ENCODE results near the gene PLSCR3.

Gene PLSCR3

GRCh38 chr17:7426896-7427489 is 32.7 kb upstream of the PLSCR3 start:
- in situ Hi-C loops (cut with HindIII; ENCODE audit: low sequenced_read_pairs), result no loop called here

GRCh38 chr17:7426203-7426863 is 32.0 kb upstream of the PLSCR3 start:
- in situ Hi-C loops (cut with HindIII; ENCODE audit: low sequenced_read_pairs), result no loop called here

- in situ Hi-C loops (cut with HindIII; ENCODE audit: low sequenced_read_pairs), result no loop called here
These were observed 31.4 kb upstream of the PLSCR3 start for GRCh38 chr17:7425756-7426155.

DNA sequence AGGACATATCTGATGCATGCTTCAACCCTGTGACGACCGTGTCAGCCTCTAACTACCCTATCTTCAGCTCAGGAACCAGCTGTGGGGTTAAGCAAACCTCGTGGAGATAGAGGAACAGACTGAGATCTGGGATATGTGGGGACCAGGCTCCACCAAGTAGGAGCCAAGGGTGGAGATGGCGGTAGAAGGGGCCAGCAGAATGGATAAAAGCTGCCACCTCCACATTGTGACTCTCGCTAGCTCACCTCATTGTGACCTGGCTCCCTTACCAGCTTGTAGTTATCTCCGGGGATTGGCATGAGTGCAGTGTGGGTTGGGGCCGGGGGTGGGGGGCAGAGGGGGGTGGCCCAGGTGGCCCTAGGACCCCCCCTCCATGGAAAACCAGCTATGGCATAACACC is 31.0 kb upstream of the PLSCR3 start, which contains the start of gene SPEM2:
Gene SPEM2 (plus strand): TSS at position 301 of the 400 bp plus-strand sequence. CDS start 73 bp downstream, at position 374.
- in situ Hi-C loops (cut with HindIII; ENCODE audit: low sequenced_read_pairs), result no loop called here

DNA sequence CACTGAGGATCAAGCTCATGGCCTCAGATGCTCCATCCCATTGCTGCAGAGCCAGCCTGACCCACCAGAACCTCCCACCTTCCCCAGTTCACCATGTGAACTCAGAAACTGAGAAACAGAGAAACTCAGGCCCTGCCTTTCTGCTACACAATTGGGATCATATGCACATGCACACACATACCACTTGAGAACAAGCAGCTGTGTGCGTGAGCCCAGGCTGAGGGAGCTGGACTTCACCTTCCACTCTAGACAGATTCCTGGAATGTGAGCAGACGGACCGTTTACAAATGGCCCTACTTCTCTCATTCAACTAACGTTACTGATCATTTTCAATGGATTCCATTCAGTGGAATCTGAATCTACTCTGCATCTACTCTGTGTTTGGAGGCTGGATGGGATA is 29.4 kb upstream of the PLSCR3 start:
- in situ Hi-C loops (cut with HindIII; ENCODE audit: low sequenced_read_pairs), result no loop called here

- in situ Hi-C loops (cut with HindIII; ENCODE audit: low sequenced_read_pairs), result no loop called here
These were observed 26.9 kb upstream of the PLSCR3 start for GRCh38 chr17:7421186-7421585.

DNA sequence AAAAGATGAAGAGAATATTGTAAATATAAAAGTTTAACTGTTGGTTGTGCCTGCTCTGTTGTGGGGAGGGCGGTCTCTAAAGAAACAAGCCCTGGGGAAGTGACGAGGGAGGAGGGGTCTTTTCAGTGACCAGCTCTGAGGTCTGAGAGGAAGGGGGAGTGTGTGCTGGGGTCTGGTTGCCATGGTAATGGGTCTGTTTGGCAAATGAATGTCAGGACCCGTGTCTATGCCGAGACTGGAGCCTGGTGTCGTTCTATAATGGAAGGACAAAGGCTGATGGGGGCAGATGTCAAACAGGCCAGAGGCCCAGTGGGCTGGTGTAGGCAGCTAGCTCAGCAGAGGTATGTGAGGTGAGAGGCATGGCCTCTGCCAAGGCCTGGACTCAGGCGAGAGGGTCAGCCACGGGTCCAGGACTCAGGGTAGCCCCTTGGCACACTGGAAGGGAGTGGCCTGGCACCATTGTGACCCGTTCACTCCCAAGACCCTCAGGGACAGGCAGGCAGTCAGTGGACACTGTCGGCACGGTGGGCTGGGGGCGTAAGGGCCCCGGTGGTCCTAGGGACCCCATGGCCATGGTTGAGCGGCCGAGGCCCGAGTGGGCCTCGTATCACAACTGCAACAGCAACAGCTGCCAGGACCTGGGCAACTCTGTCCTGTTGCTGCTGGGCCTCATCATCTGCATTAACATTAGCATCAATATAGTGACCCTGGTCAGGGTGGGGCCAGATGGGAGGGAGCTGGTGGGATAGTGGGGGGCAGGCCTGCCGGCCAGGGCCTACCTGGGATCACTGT is 25.7 kb upstream of the PLSCR3 start, which contains the start of gene SPEM1:
Gene SPEM1 (plus strand): TSS at position 506 of the 792 bp plus-strand sequence. CDS start 61 bp downstream, at position 567.
- in situ Hi-C loops (cut with HindIII; ENCODE audit: low sequenced_read_pairs), result no loop called here

DNA sequence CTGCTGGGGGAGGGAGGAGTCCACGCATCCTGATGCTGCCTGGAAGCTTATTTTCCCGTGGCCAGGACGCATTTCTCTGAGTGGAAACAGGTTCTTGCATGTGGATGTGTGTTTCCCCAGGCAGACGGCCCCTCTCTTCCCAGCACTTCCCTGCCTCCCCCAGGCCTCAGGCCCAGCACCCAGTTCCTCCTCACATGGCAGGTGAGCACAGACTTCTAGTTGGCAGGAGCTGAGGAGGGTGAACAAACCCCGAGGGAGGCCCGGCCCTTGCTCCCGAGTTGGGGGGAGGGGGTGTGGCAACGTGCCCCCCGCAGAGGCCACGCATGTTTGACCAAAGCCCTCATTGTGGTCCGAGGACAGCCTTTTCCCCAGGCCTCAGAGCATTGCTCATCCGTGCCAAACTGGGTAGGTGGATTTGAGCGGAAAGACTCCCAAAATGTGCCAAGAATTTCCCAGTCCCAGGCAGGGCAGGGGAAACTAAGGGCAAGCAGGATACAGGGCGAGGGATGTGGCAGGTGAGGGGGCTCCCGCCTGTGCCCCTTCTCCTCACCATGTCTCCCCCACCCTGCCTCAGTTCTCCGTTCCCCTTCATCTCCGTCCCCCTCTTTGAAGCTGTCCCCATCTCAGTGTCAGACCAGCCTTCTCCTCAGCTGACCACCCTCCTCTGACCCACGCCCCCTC is 24.3 kb upstream of the PLSCR3 start:
- in situ Hi-C loops (cut with HindIII; ENCODE audit: low sequenced_read_pairs), result no loop called here

- in situ Hi-C loops (cut with HindIII; ENCODE audit: low sequenced_read_pairs), result no loop called here
These were observed 22.8 kb upstream of the PLSCR3 start for GRCh38 chr17:7417056-7417655.

- in situ Hi-C loops (cut with HindIII; ENCODE audit: low sequenced_read_pairs), result no loop called here
These were observed 22.0 kb upstream of the PLSCR3 start for GRCh38 chr17:7416323-7416722.

GRCh38 chr17:7415784-7416183 is 21.5 kb upstream of the PLSCR3 start:
- in situ Hi-C loops (cut with HindIII; ENCODE audit: low sequenced_read_pairs), result no loop called here

DNA sequence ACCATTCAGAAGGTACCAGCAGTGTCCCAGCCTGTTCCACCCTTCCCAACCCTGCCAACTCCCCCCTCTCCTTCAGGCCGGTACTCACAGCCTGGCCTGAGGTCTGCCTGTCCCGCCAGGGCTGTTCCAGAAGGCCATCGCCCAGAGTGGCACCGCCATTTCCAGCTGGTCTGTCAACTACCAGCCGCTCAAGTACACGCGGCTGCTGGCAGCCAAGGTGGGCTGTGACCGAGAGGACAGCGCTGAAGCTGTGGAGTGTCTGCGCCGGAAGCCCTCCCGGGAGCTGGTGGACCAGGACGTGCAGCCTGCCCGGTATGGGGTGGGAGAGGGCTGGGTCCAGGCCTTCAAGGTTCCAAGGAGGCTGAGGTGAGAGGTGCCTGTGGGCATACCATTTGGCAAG is 20.5 kb upstream of the PLSCR3 start:
- in situ Hi-C loops (cut with HindIII; ENCODE audit: low sequenced_read_pairs), result no loop called here

DNA sequence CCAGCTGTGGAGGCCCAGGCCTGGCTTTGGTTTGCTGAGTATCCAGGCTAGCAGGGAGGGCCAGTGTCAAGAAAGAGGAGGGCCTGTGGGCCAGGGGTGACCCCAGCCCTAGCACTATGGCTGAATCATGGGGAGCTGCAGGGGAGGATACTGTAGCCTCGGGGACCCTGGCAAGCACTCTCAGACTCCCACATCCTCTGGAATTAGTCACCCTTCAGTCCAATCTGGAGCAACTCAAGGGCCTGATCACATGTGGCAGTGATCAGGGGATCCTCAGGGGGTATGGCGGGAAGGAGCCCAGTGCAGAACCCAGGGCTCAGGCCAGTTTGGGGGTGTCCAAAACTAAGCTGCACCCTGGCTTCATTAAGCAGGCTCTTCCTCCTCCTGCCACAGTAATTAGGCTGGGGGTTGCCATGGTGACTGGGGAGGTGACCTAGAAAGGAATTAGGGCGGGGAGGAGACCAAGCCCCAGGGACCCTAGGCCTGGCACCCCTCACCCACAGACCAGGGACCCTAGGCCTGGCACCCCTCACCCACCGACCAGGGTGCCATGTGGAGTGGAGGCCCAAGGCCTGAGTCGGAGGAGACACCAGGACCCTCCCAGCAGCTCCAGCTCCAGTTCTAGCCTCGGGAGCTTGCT is 19.1 kb upstream of the PLSCR3 start:
- in situ Hi-C loops (cut with HindIII; ENCODE audit: low sequenced_read_pairs), result no loop called here

- in situ Hi-C loops (cut with HindIII; ENCODE audit: low sequenced_read_pairs), result no loop called here
These were observed 17.1 kb upstream of the PLSCR3 start for GRCh38 chr17:7411427-7411750.

GRCh38 chr17:7410634-7411426 is 16.5 kb upstream of the PLSCR3 start:
- in situ Hi-C loops (cut with HindIII; ENCODE audit: low sequenced_read_pairs), result no loop called here

DNA sequence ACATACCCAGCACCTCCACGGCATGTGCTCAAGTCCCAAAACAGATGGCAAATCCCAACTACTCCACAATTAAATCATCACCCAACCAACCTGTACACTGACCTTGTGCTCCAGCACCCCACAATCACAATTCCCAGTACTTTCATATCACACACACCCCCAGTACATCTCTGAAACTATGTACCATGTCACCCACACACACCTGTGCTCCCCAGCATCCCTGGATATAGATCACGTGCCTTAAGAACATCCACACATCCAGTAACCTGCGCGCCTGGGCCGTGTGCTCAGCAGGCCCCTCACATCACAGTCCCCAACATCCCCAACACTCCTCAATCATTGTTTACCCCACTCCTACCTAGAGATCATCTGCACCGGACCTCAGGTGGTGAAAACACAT is 15.4 kb upstream of the PLSCR3 start:
- in situ Hi-C loops (cut with HindIII; ENCODE audit: low sequenced_read_pairs), result no loop called here

- in situ Hi-C loops (cut with HindIII; ENCODE audit: low sequenced_read_pairs), result no loop called here
These were observed 14.5 kb upstream of the PLSCR3 start for GRCh38 chr17:7408863-7409262.

- in situ Hi-C loops (cut with HindIII; ENCODE audit: low sequenced_read_pairs), result no loop called here
These were observed 14.0 kb upstream of the PLSCR3 start for GRCh38 chr17:7408252-7408727.

GRCh38 chr17:7407485-7408251 is 13.3 kb upstream of the PLSCR3 start, which contains the start of gene NLGN2:
Gene NLGN2 (plus strand): TSS chr17:7407845. CDS start chr17:7408256, 411 bp downstream.
- in situ Hi-C loops (cut with HindIII; ENCODE audit: low sequenced_read_pairs), result no loop called here

All from endothelial cell of hepatic sinusoid (primary cell).